ENCODE data around the gene PCDHA11.
"Not testable (repeated sequence)": the region's sequence is repeated elsewhere in the genome, so short reads cannot be mapped to it uniquely, and the experiment has no call there.

- TF ChIP-seq, protein P1, sequence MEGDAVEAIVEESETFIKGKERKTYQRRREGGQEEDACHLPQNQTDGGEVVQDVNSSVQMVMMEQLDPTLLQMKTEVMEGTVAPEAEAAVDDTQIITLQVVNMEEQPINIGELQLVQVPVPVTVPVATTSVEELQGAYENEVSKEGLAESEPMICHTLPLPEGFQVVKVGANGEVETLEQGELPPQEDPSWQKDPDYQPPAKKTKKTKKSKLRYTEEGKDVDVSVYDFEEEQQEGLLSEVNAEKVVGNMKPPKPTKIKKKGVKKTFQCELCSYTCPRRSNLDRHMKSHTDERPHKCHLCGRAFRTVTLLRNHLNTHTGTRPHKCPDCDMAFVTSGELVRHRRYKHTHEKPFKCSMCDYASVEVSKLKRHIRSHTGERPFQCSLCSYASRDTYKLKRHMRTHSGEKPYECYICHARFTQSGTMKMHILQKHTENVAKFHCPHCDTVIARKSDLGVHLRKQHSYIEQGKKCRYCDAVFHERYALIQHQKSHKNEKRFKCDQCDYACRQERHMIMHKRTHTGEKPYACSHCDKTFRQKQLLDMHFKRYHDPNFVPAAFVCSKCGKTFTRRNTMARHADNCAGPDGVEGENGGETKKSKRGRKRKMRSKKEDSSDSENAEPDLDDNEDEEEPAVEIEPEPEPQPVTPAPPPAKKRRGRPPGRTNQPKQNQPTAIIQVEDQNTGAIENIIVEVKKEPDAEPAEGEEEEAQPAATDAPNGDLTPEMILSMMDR (conservative IDR thresholded peaks at IDR 0.05): peak; percentile 36; the same call in 1 of the 2 replicates
- TF ChIP-seq ZFX (IDR thresholded peaks at IDR 0.05): not testable (repeated sequence)
Observed at GRCh38 chr5:140834439-140835008, 34.2 kb upstream of the PCDHA11 start.
